TTC549 (cell line): ENCODE data around the gene VAV1.

Source experiments
- FAIRE-seq: peaks from 2 replicates; lab custom pipeline; 2012; peaks lifted over from hg19 to GRCh38; lab: Jason Lieb, UNC

The VAV1 gene

GRCh38 chr19:6894313-6894712 lies 121.8 kb downstream of the VAV1 start:
- no peak for FAIRE-seq

- no peak for FAIRE-seq
Observed at GRCh38 chr19:6903446-6903845, 130.9 kb downstream of the VAV1 start.

- FAIRE-seq: no peak
Observed at GRCh38 chr19:6906559-6907060, 134.1 kb downstream of the VAV1 start.
